NCI-H82 treated with DMSO at 0.1 percent for 48 hours (cell line): Measurements from ENCODE around the gene SYNPO2.
"Not testable (repeated sequence)": the region's sequence is repeated elsewhere in the genome, so short reads cannot be mapped to it uniquely, and the experiment has no call there.

Source experiments
- DNase-seq: peaks from one replicate; lab custom pipeline; 2025; ENCODE audit not compliant: unreplicated experiment; lab: John Stamatoyannopoulos, UW

The SYNPO2 gene

GRCh38 chr4:118997601-118998000 is 108.9 kb downstream of the SYNPO2 start:
- DNase-seq, result no peak

- no peak for DNase-seq
Measured at GRCh38 chr4:118999919-119000318, 111.3 kb downstream of the SYNPO2 start.

GRCh38 chr4:119000400-119000799 is 111.7 kb downstream of the SYNPO2 start:
- DNase-seq, result no peak

GRCh38 chr4:119002476-119002875 is 113.8 kb downstream of the SYNPO2 start:
- DNase-seq, result no peak

GRCh38 chr4:119003001-119003400 is 114.3 kb downstream of the SYNPO2 start:
- DNase-seq, result not testable (repeated sequence)

GRCh38 chr4:119005928-119006460 is 117.3 kb downstream of the SYNPO2 start:
- no peak for DNase-seq

- DNase-seq, result no peak
Measured at GRCh38 chr4:119008761-119009160, 120.1 kb downstream of the SYNPO2 start.

GRCh38 chr4:119010221-119010620 is 121.6 kb downstream of the SYNPO2 start:
- not testable (repeated sequence) for DNase-seq

- no peak for DNase-seq
Measured at GRCh38 chr4:119010909-119011606, 122.4 kb downstream of the SYNPO2 start.

GRCh38 chr4:119011607-119011988 is 122.9 kb downstream of the SYNPO2 start:
- DNase-seq, result no peak

- DNase-seq, result no peak
Measured at GRCh38 chr4:119014658-119015057, 126.0 kb downstream of the SYNPO2 start.

GRCh38 chr4:119016636-119017035 is 128.0 kb downstream of the SYNPO2 start:
- DNase-seq, result no peak

GRCh38 chr4:119017636-119018035 is 129.0 kb downstream of the SYNPO2 start:
- DNase-seq, result no peak

- DNase-seq, result no peak
Measured at GRCh38 chr4:119020158-119020557, 131.5 kb downstream of the SYNPO2 start.

- DNase-seq, result not testable (repeated sequence)
Measured at GRCh38 chr4:119022520-119022919, 133.9 kb downstream of the SYNPO2 start.

GRCh38 chr4:119024102-119024501 is 135.4 kb downstream of the SYNPO2 start:
- no peak for DNase-seq

GRCh38 chr4:119025420-119025819 is 136.8 kb downstream of the SYNPO2 start:
- DNase-seq, result no peak

- DNase-seq, result no peak
Measured at GRCh38 chr4:119025916-119026661, 137.4 kb downstream of the SYNPO2 start.

- DNase-seq, result no peak
Measured at GRCh38 chr4:119026662-119027444, 138.2 kb downstream of the SYNPO2 start.

- no peak for DNase-seq
Measured at GRCh38 chr4:119027811-119028210, 139.2 kb downstream of the SYNPO2 start.

- DNase-seq, result no peak
Measured at GRCh38 chr4:119028296-119028695, 139.6 kb downstream of the SYNPO2 start.
